Measurements from ENCODE around the gene ANKRD39.

Gene ANKRD39

DNA sequence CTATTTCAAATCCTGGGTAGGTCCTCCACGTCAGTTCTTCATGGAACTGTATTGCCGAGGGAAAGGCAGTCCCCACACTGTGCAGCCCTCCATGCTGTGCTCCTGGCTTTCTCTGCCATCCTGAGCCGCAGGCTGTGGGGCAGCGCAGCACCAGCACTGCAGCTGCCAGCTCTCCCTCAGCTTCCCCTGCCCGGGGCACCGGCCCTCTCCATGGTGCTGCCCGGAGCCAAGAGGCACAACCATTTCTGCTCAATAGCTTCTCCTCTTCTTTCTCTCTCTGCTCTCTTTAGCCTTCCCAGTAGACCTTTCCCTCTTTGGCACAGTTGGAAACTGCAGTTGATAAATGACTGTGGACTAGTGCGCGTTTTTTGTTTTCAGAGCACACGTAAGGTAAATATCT is 26.1 kb downstream of the ANKRD39 start:
- no peak for DNase-seq (ENCODE audit: low read depth in 1 of 2, low spot score in 1 of 2)

DNA sequence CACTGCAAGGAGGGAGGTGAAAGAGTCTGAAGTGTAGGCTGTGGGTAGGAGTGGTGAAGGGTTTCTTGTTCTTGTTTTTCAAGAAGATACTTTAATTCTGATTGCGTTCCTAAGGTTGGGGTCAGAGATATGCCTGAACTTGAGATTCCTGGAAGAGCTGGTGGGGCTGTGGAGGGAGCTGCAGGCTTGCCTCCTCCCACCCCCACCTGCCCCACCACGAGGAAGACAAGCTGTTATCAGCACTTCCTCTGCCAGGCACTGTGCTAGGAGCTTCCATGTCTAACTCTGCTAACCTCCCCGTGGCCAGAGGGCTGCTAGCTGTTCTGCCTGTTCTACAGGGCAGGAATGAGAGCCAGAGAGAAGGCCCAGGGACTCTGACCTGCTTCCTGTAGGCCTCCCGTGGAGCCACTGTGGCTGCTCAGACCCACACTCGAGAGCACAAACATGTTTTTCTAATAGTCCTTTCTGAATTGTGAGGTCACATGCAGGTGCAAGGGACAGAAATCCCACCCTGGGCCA is 27.7 kb downstream of the ANKRD39 start:
- DNase-seq (ENCODE audit: low read depth in 1 of 2, low spot score in 1 of 2): no peak

DNA sequence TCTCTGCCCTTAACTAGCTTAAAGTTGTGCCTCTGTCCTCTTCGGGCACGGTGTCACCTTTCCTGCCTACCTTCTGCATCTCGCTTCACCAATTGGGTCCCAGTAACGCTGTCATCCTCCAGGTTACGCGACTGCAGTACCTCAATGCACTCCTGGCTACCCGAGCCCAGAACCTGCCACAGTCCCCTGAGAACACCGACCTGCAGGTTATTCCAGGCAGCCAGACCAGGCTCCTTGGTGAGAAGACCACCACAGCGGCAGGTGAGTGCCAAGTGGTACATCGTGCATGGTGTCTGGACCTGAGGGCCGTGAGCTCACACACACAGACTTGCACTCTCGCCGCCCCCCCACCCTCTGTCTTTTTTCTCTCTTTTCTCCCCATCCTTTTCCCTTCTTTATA is 28.9 kb downstream of the ANKRD39 start:
- no peak for DNase-seq (ENCODE audit: low read depth in 1 of 2, low spot score in 1 of 2)

DNA sequence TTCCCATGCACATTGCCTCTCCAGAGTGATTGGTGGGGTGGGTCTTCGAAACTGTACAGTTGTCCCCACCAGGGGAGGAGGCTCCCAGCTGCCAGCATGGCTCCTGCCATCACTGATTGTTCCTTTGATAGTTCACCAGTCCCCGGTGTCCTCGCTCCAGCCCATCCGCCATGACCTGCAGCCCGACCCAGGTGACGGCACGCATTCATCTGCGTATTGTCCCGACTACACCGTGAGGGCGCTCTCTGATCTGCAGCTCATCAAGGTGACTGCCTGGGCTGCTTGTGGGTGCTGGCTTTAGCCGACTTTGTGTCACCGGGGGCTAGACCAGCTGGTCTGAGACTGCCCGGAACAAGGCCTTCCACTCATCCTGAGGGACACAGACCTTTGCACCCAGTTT is 29.4 kb downstream of the ANKRD39 start:
- DNase-seq (ENCODE audit: low read depth in 1 of 2, low spot score in 1 of 2): no peak

DNA sequence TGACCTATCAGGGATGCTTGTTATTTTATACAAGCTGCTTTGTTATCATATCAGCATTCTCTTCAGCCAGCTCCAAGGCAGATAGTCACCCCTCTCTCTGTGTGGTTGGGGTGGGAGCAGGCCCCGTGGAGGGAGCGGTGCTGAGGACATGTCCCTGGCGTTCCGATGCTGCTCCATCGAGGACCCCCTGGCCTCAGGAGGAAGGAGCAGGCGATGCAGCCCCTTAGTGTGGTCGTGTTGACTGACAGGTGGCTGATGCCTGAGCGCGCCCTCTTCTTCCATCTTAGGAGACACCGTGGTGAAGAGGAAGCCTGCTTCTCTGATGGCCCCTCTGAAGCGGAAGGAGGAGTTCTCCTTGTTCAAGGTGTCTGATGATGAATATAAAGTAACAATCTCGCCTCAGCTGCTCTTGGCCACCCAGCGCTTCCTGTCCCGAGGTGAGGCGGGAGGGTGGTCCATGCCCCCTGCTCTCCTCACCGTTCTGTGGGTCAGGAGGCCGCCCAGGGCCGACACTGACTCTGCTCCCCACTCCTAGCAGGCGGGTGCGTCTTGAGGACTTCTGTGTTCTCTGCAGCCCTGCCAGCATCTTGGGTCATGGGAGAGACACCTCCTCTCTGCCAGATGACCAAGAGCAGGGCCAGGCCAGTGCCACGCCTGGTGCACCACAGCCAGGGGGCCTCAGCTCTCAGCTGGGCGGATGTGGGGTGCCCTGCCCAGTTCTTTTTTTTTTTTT is 31.1 kb downstream of the ANKRD39 start:
- no peak for DNase-seq (ENCODE audit: low read depth in 1 of 2, low spot score in 1 of 2)

DNA sequence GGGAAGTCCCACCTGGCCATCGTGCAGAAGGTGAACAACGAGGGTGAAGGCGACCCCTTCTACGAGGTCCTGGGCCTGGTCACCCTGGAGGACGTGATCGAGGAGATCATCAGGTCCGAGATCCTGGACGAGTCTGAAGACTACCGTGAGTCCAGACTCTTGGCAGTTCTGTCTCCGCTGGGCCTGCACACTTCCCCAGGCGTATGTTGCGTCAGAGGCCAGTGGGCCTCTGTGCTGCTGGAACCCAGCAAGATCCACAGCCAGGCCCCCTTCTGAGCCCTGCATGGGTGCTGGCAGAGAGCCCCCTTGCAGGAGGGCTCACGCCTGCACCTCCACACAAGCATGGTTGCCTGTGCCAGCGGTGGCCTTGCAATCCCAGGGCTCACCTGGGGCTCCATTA is 32.8 kb downstream of the ANKRD39 start:
- DNase-seq (ENCODE audit: low read depth in 1 of 2, low spot score in 1 of 2): no peak

DNA sequence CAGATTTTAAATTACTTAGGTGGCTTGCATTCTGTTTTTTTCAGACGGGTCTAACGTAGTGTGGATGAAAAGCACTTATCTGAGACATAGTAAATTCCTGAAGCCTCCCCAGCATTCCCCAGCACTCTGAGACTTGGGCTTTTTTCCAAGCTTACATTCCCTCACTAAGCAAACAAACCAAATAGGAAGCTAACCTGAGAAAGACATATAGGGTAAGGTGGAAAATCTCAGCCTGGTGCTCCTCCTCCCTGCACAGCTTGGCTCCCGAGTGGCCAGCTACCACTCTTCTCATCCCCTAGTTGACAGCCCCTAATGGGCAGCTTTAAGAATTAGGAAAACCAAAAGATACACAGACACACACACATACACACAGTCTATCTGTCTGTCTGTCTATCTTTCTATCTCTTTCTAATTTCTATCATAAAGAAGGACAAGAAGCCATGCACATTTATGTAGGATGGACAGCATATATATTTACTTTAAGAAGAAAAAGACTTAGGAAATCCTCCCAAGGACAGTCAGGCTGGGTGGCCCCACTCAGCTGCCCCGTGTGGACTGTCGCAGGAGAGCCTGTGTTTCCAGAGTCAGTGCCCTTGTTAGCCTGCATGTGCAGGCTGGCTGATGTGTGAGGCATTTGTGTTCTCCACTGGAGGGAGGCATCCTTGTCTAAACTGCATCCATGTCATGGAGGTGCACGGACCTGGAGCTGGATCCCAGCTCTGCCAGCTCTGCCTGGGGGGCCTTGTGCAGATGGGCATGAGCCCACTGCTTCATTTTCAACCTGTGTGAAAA is 33.5 kb downstream of the ANKRD39 start:
- DNase-seq (ENCODE audit: low read depth in 1 of 2, low spot score in 1 of 2): no peak

DNA sequence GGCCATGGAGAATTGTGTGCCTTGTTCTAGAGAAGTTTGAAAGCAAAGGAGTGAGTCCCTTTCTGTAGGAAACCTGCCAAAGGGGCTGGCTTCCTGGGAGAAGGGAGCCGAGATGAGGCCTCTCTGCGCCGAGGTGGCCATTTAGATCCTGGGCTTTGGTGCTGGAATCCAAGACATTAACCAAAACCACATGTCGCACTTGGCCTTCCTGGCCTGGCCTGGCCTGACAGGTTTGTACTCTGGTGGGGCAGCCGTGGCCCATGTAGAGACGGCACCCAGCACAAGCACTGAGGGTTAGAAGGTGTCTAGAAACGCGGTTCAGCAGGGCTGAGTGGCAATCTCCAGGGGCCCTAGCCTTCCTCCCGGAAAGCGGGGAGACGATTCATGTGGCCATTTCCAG is 34.6 kb downstream of the ANKRD39 start:
- no peak for DNase-seq (ENCODE audit: low read depth in 1 of 2, low spot score in 1 of 2)

DNA sequence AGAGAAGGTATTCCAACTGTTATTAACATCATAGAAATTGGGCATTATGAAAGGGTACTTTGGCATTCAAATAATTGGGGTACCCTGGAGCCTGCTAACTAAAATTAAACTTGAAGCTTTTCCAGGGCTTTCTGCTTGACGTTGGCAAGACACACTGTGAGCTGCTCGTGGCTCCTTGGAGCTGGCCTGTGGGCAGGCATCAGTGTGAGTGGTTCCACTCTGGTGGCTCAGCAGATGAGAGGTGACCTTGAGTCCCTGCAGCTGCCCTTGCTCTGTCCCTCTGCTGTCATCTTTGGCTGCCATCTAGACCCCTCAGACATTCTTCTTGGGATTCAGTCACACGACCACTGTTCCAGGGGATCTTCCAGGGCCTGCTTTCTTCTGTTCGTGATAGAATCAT is 35.0 kb downstream of the ANKRD39 start:
- no peak for DNase-seq (ENCODE audit: low read depth in 1 of 2, low spot score in 1 of 2)

DNA sequence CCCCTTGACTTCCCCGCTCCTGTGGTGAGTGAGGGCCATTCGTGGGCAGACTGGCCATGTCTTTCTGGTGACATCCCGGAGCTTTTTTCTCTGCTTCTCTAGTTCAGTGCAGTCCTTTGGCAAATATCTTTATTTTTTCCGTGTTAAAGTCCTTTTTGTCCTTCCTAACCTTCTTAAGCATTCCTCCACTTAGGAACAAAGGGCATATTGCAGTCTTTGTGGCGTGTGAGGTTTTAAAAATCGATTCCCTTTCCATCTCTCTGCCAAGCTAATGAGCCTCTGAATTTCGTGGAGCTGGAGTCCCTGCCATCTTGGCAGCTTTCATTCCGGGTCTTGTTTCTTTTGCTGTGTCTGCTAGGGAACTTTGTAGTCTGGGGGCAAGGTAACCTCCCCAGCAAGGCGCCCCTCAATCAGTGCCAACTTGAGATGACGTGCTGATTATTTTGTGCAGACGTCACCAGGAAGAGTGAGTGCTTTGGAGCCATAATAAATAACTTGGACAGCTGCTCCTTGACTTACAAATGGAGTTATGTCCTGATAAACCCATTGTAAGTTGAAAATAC is 36.6 kb downstream of the ANKRD39 start:
- DNase-seq (ENCODE audit: low read depth in 1 of 2, low spot score in 1 of 2): no peak

DNA sequence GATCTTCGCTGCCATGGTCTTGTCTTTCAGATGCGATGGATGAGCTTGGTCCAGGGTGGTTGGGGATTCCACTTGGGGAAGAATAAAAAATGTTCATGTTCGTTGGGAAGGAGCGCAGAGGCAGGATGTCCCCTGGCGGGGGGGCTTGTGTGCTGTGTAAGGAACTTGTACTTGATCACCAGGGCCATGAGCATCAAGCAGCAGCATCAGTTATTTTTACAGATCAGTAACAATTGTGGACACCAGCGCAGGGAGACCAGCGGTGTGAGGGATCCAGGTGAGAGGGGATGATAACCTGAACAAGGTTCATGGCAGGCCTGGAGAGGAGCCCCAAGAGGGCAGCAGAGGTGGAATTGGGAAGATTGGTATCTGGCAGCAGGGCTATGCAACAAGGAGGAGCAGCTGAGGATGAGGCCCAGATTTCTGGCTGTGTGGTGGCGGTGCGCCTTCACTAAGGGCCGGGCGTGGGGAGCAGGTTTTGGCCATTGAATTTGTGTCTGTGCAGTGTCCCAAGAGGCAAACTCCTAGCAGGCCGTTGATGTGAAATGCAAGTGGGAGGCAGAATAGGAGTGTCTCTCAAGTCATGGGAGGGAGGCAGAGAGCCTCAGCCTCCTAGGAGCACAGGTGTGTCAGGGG is 37.8 kb downstream of the ANKRD39 start:
- no peak for DNase-seq (ENCODE audit: low read depth in 1 of 2, low spot score in 1 of 2)

DNA sequence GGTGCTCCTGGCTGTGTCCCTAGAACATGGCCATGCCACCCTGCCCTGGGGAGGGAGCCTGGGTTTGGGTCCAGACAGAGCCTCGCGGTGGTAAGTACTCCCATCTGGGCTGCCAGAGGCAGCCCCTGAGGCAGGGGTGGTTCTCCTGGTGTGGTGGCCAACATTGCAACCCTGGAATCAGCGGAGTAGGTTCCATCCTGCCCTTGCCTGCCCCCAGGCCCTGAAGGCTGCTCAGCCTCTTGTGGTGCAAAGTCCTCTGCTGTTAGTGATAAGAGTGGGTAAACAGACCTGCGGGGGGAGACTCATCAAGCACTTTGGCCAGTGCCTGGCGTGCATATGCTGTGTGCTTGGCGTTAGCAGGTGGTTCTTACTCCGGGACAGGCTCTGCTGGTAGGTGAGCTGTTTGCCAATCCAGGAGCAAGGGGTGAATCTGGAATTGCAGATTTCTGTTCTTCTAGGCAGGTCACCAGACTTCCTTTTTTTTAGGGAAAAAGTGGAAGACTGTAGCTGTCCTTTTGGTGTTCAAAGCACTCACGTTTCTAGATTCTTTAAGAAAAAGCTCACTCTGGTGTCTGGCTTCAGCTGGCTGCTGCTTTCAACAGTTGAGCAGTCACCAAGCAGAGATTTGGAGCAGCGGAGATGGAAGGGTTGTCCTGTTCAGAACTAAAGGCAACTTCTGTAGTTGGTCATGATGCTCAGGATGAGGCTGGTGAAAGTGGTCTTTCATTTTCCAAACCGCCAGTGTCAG is 38.5 kb downstream of the ANKRD39 start:
- DNase-seq (ENCODE audit: low read depth in 1 of 2, low spot score in 1 of 2): no peak

DNA sequence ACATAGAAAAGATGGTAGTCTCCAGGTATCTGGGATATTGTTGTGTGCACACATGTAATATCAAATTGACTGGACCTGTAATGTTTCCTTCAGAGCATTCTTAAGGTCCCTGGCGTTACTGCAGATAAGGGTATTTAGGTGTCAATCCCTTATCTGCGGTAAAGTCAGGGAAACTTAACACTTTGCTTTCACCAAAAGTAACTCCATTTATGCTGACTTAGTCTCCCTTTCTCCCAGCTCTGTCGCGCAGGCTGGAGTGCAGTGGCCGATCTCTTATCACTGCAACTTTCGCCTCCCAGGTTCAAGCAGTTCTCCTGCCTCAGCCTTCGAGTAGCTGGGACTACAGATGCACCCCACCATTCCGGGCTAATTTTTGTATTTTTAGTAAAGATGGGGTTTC is 39.9 kb downstream of the ANKRD39 start:
- no peak for DNase-seq (ENCODE audit: low read depth in 1 of 2, low spot score in 1 of 2)

DNA sequence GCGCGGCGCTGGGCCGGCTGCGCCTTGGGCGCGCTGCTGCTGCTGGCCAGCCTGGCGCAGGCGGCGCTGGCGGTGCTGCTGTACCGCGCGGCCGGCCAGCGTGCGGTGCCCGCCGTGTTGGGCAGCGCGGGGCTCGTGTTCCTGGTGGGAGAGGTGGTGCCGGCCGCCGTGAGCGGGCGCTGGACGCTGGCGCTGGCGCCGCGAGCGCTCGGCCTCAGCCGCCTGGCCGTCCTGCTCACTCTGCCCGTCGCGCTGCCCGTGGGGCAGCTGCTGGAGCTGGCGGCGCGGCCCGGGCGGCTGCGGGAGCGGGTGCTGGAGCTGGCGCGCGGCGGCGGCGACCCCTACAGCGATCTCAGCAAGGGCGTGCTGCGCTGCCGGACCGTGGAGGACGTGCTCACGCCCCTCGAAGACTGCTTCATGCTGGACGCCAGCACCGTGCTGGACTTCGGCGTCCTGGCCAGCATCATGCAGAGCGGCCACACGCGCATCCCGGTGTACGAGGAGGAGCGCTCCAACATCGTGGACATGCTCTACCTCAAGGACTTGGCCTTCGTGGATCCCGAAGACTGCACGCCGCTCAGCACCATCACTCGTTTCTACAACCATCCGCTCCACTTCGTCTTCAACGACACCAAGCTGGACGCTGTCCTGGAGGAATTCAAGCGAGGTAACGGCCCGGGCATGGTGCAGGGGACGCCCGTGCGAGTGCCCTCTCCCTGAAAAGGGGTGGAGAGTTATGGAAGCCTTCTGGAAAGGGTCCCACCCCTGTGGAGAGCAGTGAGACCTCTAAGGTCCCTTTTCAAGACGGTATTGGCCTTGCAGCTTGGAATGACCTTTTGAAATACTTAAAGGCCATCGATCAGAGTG is 40.7 kb downstream of the ANKRD39 start:
- no peak for DNase-seq (ENCODE audit: low read depth in 1 of 2, low spot score in 1 of 2)

DNA sequence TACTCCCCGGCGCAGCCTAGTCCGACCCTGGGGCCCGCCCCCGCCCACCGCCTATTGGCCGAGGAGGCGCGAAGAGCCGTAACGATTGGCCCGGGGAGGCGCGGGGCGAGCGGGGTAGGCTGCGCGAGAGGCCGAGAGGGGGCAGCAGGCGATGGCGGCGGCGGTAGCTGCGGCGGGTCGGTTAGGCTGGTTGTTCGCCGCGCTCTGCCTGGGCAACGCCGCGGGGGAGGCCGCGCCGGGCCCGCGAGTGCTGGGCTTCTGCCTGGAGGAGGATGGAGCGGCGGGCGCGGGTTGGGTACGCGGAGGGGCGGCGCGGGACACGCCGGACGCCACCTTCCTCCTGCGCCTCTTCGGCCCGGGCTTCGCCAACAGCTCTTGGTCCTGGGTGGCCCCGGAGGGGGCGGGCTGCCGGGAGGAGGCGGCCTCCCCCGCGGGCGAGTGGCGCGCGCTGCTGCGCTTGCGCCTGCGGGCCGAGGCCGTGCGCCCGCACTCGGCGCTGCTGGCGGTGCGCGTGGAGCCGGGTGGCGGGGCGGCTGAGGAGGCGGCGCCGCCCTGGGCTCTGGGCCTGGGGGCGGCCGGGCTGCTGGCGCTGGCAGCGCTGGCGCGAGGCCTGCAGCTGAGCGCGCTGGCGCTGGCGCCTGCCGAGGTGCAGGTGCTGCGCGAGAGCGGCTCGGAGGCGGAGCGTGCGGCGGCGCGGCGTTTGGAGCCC is 41.5 kb downstream of the ANKRD39 start, which contains the start of gene CNNM3:
Gene CNNM3 (plus strand): TSS at position 142 of the 709 bp plus-strand sequence. CDS start 10 bp downstream, at position 152.
- DNase-seq (ENCODE audit: low read depth in 1 of 2, low spot score in 1 of 2): peak; percentile 89 to 96

DNA sequence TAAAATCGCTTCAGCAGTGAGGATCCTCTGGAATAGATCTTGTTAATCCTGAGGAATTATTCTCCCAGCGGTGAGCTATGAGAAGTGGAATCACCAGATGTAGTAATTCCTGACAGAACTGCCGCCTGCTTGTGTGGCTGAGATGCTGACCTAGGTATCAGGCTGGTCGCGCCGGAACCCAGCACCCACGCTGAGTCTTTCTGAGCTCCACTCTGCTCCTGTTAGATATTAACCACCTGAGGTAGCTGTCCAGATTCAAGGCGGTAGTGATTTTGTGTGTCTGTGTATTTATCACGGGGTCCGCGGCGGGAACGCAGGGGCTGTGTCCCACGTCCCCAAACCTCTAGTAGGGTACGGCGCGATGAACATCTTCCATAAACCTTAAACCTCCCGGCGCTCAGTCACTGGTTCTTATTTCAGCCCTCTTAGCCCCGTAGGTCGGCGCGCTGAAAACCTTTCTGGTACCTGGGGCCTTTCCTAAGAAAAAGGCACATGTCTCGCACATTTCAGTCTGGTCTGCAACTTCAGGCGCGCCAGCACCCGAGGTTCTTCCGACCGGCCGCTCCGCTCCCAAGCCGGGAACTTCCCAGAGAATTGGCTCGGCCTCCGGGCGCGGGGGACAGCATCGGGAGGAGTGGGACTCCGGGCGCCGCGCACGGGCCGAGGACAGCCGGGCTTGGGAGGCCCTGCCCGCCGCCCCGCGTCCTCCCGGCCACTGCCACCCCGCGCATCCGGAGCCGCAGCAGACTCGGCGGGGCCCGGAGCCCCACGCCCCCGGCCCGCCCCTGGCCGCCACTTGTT is 42.3 kb downstream of the ANKRD39 start:
- DNase-seq (ENCODE audit: low read depth in 1 of 2, low spot score in 1 of 2): no peak

DNA sequence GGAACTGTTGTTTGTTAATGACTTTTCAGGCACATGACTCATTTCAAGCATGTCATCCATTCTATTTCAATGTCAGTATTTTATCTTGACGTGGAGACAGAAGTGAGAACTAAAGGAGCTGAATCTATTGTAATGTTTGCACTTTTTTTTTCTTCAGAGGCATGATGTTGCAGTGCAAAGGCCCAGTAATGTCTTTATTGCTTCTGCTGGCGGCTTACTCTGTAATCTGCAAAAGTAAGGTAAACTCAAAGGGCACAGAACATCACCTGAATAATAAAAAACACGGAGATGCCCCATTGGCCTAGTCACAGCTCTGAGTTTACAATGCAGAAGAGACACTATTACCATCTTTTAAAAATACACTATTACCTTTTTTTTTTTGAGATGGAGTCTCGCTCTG is 44.2 kb downstream of the ANKRD39 start:
- DNase-seq (ENCODE audit: low read depth in 1 of 2, low spot score in 1 of 2): no peak

DNA sequence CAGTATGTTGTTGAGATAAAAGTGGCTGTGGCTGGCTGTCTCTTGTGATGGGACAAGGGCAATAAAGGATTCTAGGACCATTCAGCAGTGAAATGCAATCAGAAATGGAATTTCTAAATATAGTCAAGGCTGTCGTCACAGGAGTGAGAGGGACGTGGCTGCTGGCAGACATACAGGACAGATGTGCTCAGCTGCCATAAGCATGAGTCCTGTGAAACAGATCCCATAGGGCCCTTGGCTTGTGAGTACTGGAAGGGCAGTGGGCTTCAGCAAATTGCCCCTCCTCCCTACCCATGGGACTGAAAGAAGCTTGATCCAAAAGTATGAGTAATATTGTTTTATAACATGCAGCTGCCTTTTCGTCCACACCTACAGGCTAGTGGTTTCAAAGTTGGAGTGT is 45.9 kb downstream of the ANKRD39 start:
- no peak for DNase-seq (ENCODE audit: low read depth in 1 of 2, low spot score in 1 of 2)

All from activated CD4-positive, alpha-beta T cell treated with anti-CD3 and anti-CD28 coated beads, Interleukin-2, amount 50 U/mL, for 24 hours (primary cell).